Measurements from ENCODE around the gene GSTK1. TPM values are rescaled to one million over a fixed set of nuclear protein-coding genes. Genes with fewer than 3 reads are reported as not detected.

The GSTK1 gene
- total RNA-seq, 2 donors from 2014 or later, result 61.1 to 75.0 TPM

GRCh38 chr7:143315776-143316175 lies 52.5 kb downstream of the GSTK1 start, which contains the start of gene CLCN1:
TSS of gene CLCN1 (plus strand) at chr7:143316111. CDS start at chr7:143316213, 102 bp downstream.
- WGBS, 2 experiments (ENCODE audit: insufficient coverage in 1 of 2, insufficient read length in 1 of 2), result 76 to 83% methylated on average over 2 to 5 of the region's 5 CpGs
- H3K27ac ChIP-seq (ENCODE audit: low read depth, low read length), result no peak within 1 kb of the TSS
- H3K36me3 ChIP-seq (ENCODE audit: control insufficient read depth, insufficient read depth, low read length), result no peaks in the 10 kb centered on the region
- DNase-seq, result no peak
- Mint-ChIP-seq H3K9me3 (no peaks in the 10 kb centered on the region), H3K27ac (no peak within 1 kb of the TSS), H3K4me3 (no peak within 1 kb of the TSS), H3K4me1 (no peaks in the 10 kb centered on the region), H3K27me3 (ENCODE audit: insufficient read depth) (peaks cover 6% of the 10 kb centered on the region), H3K36me3 (ENCODE audit: low read depth) (no peaks in the 10 kb centered on the region)
- H3K4me1 ChIP-seq (ENCODE audit: control insufficient read depth, insufficient read depth, low read length), result no peaks in the 10 kb centered on the region
- no peak within 1 kb of the TSS for H3K4me3 ChIP-seq (ENCODE audit: low read length)
- TF ChIP-seq CTCF (conservative IDR thresholded peaks at IDR 0.05), result no peak
- no peaks in the 10 kb centered on the region for H3K27me3 ChIP-seq (ENCODE audit: control insufficient read depth, insufficient read depth, low read length, poor library complexity, severe bottlenecking)
- H3K9me3 ChIP-seq (ENCODE audit: control insufficient read depth, low read length), result no peaks in the 10 kb centered on the region
- no peak within 1 kb of the TSS for H3K9ac ChIP-seq (ENCODE audit: extremely low read depth, low read length, poor library complexity, severe bottlenecking)

- Histone ChIP-seq H3K27me3 (ENCODE audit: control insufficient read depth, insufficient read depth, low read length, poor library complexity, severe bottlenecking) (no peaks in the 10 kb centered on the region), H3K27ac (ENCODE audit: low read depth, low read length) (no peak overlapping the region), H3K4me1 (ENCODE audit: control insufficient read depth, insufficient read depth, low read length) (no peaks in the 10 kb centered on the region), H3K9ac (ENCODE audit: extremely low read depth, low read length, poor library complexity, severe bottlenecking) (no peak overlapping the region), H3K9me3 (ENCODE audit: control insufficient read depth, low read length) (no peaks in the 10 kb centered on the region), H3K36me3 (ENCODE audit: control insufficient read depth, insufficient read depth, low read length) (no peaks in the 10 kb centered on the region), H3K4me3 (ENCODE audit: low read length) (no peak overlapping the region)
- no peak overlapping the region for H3K27ac Mint-ChIP-seq
- no peaks in the 10 kb centered on the region for H3K9me3 Mint-ChIP-seq
- 96% methylated on average over 4 of the region's 4 CpGs; no CpG with 5 or more reads in 1 of the 2 experiments for WGBS, 2 experiments (ENCODE audit: insufficient coverage in 1 of 2, insufficient read length in 1 of 2)
- H3K27me3 Mint-ChIP-seq (ENCODE audit: insufficient read depth), result peaks cover 6% of the 10 kb centered on the region
- no peak overlapping the region for H3K4me3 Mint-ChIP-seq
- no peak for TF ChIP-seq CTCF (conservative IDR thresholded peaks at IDR 0.05)
- DNase-seq, result no peak
- no peaks in the 10 kb centered on the region for H3K36me3 Mint-ChIP-seq (ENCODE audit: low read depth)
- H3K4me1 Mint-ChIP-seq, result no peaks in the 10 kb centered on the region
These were observed 53.3 kb downstream of the GSTK1 start for GRCh38 chr7:143316492-143316891.

GRCh38 chr7:143318661-143319060 lies 55.4 kb downstream of the GSTK1 start:
- Mint-ChIP-seq H3K27me3 (ENCODE audit: insufficient read depth) (peaks cover 9% of the 10 kb centered on the region), H3K9me3 (no peaks in the 10 kb centered on the region)

More at GRCh38 chr7:143318661-143319060, 55.4 kb downstream of the GSTK1 start:
- Histone ChIP-seq H3K9me3 (ENCODE audit: control insufficient read depth, low read length) (no peaks in the 10 kb centered on the region), H3K4me1 (ENCODE audit: control insufficient read depth, insufficient read depth, low read length) (no peaks in the 10 kb centered on the region), H3K27me3 (ENCODE audit: control insufficient read depth, insufficient read depth, low read length, poor library complexity, severe bottlenecking) (no peaks in the 10 kb centered on the region), H3K9ac (ENCODE audit: extremely low read depth, low read length, poor library complexity, severe bottlenecking) (no peak overlapping the region), H3K36me3 (ENCODE audit: control insufficient read depth, insufficient read depth, low read length) (no peaks in the 10 kb centered on the region), H3K27ac (ENCODE audit: low read depth, low read length) (no peak overlapping the region), H3K4me3 (ENCODE audit: low read length) (no peak overlapping the region)
- Mint-ChIP-seq H3K36me3 (ENCODE audit: low read depth) (no peaks in the 10 kb centered on the region), H3K27ac (no peak overlapping the region), H3K4me1 (no peaks in the 10 kb centered on the region), H3K4me3 (no peak overlapping the region)
- 61 to 93% methylated on average over 2 to 5 of the region's 5 CpGs for WGBS, 2 experiments (ENCODE audit: insufficient coverage in 1 of 2, insufficient read length in 1 of 2)
- no peak for TF ChIP-seq CTCF (conservative IDR thresholded peaks at IDR 0.05)
- DNase-seq, result no peak

Other genes starting within 250 kb of the GSTK1 start
- gene OR9A2, start 236.3 kb upstream of the GSTK1 start, total RNA-seq, result not detected
- not detected for gene OR6V1, start 211.1 kb upstream of the GSTK1 start, total RNA-seq
- not detected for gene PIP, start 131.4 kb upstream of the GSTK1 start, total RNA-seq
- not detected for gene TAS2R39, start 80.0 kb upstream of the GSTK1 start, total RNA-seq
- not detected for gene TAS2R40, start 41.4 kb upstream of the GSTK1 start, total RNA-seq
- 1 to 10 TPM; 1.6 to 2.3 TPM for gene TMEM139, start 21.5 kb downstream of the GSTK1 start, total RNA-seq
- gene CASP2, start 24.9 kb downstream of the GSTK1 start, total RNA-seq, result 10 to 100 TPM; 47.9 to 48.3 TPM
- under 1 TPM in 1 of 2 donors, not detected in 1; 0.53 TPM for gene CLCN1, start 52.7 kb downstream of the GSTK1 start, total RNA-seq
- gene FAM131B, start 99.3 kb downstream of the GSTK1 start, total RNA-seq, result 1 to 10 TPM; 1.9 to 3.6 TPM
- gene ZYX, start 117.9 kb downstream of the GSTK1 start, total RNA-seq, result 100 to 1,000 TPM; 127 to 161 TPM
- gene EPHA1, start 145.4 kb downstream of the GSTK1 start, total RNA-seq, result 100 to 1,000 TPM in 1 of 2 donors, 10 to 100 TPM in 1; 70.0 to 103 TPM
- gene TAS2R60, start 180.0 kb downstream of the GSTK1 start, total RNA-seq, result under 1 TPM in 1 of 2 donors, not detected in 1; 0.37 TPM
- under 1 TPM in 1 of 2 donors, not detected in 1; 0.59 TPM for gene TAS2R41, start 214.4 kb downstream of the GSTK1 start, total RNA-seq

Data from endodermal cell (in vitro differentiated cells).